Dedifferentiated amniotic fluid mesenchymal stem cell (primary cell): Measurements from ENCODE around the gene POLR1F.

Source experiments
- DNase-seq: peaks from one replicate; pipeline ENCODE4 v3.0.0-alpha.2; 2016; ENCODE audit errors: extremely low spot score

The POLR1F gene

DNA sequence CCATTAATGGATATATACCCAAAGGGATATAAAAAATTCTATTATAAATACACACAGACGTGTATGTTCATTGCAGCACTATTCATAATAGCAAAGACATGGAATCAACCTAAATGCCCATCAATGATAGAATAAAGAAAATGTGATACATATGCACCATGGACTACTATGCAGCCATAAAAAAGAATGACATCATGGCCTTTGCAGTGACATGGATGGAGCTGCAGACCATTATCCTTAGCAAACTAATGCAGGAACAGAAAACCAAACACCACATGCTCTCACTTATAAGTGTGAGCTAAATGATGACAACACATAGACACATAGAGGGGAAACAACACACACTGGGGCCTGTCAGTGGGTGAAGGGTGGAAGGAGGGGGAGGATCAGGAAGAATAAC lies 33.0 kb downstream of the POLR1F start:
- no peak for DNase-seq

DNA sequence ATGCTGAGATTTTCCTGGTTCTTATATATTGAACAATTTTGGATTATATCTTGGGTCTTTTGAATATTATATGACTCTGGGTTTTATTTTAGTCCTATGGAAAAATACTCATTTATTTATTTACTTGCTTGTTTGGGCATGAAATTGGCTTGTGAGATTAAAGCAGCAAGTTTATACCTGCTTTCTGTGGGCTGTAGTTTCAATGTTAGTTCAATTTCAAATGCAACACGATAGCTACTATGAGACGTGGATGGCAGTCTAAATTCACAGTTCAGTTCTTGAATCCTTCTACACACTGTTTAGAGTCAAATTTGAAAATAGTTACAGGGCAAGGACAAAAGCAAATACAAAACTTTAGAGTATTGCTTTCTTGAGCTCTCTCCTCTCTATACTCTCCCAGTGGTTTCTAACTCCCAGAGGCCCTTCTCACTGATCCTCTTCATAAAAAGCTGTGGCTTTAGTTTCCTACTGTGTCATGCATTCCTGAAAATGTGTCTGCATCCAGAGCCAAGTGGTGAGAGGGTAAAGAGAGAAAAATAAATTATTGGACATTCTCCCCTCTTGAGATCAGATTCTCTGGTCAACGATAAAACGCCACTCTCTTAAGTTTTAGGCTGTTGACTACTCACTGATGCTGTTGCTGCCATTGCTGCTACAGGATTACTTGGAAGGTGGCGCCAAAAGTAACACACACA lies 34.4 kb downstream of the POLR1F start:
- no peak for DNase-seq

DNA sequence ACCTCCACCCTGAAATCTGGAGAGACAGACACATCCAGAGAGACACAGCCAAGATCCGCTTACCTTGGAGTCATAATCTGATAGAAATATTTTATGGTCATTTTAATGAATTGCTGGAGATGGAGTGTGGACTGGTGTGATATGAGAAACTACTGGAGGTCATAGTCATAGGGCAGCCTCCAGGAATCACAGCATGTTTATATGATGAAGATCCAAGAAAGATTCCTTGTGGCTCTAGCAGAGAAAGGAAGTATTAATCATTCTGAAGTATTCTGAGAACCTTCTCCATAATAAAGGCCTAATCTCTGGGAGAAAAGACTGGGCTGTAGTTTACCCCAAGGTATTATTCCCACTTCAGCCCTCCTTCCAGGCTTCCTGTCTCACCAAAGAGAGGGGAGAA lies 38.0 kb downstream of the POLR1F start:
- DNase-seq = no peak

DNA sequence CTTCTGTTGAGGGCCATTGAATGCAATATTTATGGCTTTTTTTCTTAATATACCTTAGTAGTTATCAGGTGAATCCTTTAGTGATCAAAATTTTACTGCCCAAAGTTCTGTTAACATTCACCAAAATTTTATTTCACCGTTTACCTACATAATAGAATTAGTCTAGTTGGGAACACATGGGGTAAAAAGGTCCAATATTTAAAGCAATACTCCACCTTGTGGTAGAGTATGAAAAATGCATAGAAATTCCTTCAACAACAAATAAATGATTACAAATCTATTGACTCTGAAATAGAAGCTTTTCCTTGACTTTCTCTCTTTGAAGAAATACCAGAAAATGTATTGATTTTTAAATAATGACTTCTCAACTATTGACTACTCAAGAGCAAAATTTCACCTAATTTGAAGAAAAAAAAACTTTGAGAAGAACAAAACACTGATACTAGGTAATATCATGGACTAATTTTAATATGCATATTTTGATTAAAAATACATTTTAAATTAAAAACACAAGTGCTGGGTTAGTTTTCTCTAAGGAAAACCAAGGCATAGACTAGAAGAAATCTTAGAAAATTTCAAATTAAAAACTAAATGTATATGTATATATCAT lies 43.3 kb downstream of the POLR1F start:
- DNase-seq = peak; percentile 43

DNA sequence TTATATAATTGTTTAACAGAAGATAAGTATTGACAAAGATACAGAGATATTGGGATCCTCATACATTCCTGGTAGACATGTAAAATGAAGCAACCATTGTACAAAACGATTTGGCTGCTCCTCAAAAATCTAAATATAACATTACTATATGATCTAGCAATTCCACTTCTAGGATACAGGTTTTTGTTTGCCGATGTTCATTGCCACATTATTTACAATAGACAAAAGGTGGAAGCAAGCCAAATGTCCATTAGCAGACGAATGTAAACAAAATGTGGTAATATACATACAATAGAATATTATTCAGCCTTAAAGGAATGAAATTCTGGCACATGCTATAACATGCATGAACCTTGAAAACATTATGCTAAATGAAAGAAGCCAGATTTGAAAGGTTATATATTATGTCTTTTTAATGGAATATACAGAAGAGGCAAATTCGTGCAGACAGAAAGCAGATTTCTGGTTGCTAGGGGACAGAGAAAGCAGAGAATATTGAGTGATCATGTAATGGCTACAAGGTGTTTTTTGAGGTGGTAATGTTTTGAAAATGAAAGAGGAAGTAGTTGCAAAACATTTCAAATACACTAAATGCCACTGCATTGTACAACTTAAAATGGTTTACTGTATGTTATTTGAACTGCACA lies 44.9 kb downstream of the POLR1F start:
- no peak for DNase-seq

DNA sequence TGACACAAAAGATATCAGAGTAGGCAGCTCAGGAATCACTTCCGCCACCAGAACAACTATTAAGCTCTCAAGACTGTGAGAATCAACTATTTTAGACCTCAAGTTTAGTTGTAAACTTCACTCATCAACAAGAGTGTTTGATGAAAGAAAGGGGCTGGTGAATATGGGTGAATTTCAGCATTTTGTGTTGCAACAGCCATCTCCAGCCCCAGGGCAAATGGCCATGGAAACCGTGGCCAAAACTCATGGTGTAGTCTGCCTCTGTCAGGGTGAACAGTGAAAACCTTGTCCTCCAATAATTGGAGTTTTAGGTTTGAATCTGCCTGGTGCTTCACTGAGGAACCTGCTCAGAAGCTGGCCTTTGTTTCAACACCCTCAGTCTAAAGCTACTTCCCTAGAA lies 60.0 kb downstream of the POLR1F start:
- DNase-seq = no peak
